HG03045 (cell line): ENCODE measurements around the gene EEF2K.
"Not testable (repeated sequence)": the region's sequence is repeated elsewhere in the genome, so short reads cannot be mapped to it uniquely, and the experiment has no call there.

Source experiments
- ATAC-seq: cut with Tn5 transposase; IDR thresholded peaks from one replicate; pipeline ENCODE4 v1.9.1; 2021; ENCODE audit warnings: mild to moderate bottlenecking, moderate library complexity; ENCODE audit not compliant: unreplicated experiment

EEF2K gene

DNA sequence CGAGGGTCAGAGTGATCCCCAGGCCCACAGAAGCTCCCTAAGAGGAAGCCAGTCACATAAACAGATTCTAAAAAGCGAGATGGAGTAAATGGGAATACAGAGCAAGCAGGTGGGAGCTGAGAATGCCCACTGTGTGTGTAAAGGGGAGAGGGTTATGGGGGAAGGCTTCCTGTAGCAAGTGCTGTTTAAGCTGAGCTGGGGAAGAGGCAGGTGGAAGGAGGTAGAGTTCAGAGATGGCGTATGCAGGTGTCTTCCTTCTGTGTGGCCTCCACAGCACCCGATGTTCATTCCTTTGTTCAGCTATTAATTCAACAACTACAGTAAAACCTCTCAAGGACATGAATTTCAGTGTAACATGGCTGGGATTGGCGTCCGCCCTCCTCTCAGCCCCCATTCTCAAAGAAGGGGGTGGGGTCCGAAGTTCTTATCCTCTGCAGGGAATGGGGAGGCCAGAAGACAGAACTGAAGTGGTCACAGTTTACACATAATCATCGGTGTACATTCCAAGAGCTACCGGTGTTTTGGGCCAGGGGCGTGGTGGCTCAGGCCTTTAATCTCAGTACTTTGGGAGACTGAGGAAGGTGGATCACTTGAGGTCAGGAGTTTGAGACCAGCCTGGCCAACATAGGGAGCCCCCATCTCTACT, 1.8 kb downstream of the EEF2K start:
- no peak for ATAC-seq

- ATAC-seq: no peak
Measured at GRCh38 chr16:22210285-22210684, 4.2 kb downstream of the EEF2K start.

- ATAC-seq: no peak
Measured at GRCh38 chr16:22210854-22211253, 4.8 kb downstream of the EEF2K start.

DNA sequence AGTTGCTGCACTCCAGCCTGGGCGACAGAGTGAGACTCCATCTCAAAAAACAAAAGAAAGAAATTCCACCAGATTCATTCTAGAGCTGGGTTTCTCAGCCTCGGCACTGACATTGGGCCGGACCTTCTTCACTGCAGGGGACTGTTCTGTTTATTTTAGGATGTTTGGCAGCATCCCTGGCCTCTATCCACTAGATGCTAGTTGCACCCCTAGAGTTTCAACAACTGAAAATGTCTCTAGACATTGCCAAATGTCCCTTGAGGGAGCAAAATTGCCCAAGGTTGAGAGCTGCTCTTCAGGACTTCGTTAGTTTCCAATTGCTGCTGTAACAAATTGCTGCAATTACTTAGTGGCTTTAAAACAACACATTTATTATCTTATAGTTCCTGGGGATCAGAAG, 7.2 kb downstream of the EEF2K start:
- ATAC-seq: no peak

- ATAC-seq: no peak
Measured at GRCh38 chr16:22213801-22214200, 7.7 kb downstream of the EEF2K start.

DNA sequence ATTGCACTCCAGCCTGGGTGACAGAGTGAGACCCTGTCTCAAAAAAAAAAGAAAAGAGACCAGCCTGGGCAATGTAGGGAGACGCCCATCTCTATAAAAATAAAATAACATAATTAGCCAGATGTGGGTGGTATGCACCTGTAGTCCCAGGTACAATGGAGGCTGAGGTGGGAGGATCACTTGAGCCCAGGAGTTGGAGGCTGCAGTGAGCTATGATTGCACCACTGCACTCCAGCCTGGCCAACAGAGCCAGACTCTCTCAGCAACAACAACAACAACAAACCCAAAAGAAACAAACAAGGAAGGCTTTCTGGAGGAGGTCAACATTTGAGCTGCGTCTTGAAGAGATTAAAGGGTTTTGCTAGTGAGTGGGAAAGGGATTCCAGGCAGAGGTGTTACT, 8.3 kb downstream of the EEF2K start:
- no peak for ATAC-seq

DNA sequence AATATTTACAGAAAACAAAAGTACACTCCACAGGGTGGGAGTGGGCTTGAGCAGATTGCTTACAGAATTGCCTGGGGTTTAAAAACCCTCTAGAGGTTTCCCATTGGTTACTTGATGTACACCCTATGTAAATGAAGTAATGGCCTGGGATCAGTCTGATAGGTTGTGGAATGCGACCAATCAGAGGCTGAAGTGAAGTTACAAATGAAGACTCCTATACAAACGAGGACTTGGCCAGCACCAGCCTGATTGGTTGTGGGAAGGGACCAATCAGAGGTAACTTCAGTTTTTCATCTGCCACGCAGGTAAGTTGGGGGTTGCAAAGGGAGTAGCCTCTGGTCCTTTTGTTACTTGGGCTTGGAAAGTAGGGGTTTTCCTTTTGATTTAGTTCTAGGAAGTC, 8.8 kb downstream of the EEF2K start:
- ATAC-seq: no peak

DNA sequence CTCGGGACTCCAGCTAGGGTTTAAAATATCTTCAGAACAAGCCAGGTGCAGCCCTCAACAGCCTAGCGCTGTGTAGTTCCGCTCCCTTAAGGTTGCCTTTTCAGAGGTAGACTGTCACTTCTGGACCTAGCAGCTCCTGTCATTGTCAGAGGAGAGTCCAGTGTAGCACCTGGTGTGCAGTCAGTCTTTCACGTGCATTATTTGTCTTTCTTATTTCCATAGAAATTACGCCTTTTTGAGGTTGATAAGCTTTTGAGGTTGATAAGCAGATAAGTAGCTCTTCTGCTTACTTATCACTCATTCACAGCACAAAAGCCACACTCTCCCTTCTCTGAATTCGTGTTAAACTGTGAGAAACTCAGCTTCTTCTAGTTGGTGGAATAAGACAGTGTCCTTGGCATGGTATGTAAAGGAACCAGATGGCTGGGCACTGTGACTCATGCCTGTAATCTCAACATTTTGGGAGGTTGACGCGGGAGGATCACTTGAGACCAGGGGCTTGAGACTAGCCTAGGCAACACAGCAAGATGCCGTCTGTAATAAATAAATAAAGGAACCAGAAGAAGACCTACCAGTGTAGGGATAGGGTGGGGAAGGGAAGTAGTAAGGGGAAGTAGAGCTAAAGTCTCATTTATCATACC, 10.2 kb downstream of the EEF2K start:
- no peak for ATAC-seq

GRCh38 chr16:22216832-22217225, 10.8 kb downstream of the EEF2K start:
- ATAC-seq: not testable (repeated sequence)

GRCh38 chr16:22217890-22218730, 12.0 kb downstream of the EEF2K start:
- ATAC-seq: peak; percentile 76

- no peak for ATAC-seq
Measured at GRCh38 chr16:22219389-22220068, 13.5 kb downstream of the EEF2K start.

DNA sequence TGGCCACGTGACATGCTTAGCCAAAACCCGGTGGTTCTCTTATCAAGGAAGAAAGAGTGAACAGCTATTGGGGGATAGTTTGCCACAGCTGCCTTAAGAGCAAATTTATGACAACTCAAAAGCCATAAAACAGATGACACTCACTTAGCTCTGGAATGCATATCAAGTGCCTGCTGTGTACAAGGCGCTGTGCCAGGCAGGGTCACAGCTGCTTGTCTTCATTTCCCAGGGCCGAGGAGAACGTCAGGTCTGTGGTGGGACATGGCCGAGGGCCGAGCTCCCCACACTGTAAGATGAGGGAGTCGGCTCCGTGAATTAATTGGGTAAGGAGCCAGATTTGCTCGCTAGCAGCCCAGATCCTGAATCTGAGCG, 14.0 kb downstream of the EEF2K start:
- no peak for ATAC-seq

GRCh38 chr16:22220714-22221113, 14.6 kb downstream of the EEF2K start:
- ATAC-seq: no peak

DNA sequence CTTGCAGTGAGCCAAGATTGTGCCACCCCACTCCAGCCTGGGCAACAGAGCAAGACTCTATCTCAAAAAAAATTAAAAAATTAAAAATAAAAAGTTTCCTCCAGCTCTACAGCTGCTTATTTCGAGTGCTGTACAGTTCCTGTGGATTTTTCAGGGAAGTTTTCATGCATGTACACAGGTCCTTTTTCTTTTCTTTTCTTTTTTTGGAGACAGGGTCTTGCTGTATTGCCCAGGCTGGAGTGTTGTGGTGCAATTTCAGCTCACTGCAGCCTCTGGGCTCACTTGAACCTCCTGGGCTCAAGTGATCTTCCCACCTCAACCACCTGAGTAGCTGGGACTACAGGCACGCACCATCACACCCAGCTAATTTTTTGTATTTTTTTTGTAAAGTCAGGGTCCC, 15.9 kb downstream of the EEF2K start:
- ATAC-seq: no peak

DNA sequence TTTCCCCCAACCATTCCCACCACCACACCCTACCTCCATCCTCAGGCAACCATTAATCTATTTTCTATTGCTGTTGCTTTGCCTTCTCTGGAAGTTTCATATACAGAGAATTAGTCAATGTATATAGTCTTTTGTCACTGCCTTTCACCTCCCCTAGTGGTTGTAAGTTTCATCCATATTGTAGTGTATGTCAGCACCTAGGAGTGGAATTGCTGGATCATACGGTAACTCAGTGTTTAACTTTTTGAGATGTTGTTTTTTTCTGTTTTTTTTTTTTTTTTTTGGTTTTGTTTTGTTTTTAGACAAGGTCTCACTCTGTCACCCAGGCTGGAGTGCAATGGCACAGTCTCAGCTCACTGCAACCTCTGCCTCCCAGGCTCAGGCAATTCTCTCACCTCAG, 16.9 kb downstream of the EEF2K start:
- ATAC-seq: no peak

DNA sequence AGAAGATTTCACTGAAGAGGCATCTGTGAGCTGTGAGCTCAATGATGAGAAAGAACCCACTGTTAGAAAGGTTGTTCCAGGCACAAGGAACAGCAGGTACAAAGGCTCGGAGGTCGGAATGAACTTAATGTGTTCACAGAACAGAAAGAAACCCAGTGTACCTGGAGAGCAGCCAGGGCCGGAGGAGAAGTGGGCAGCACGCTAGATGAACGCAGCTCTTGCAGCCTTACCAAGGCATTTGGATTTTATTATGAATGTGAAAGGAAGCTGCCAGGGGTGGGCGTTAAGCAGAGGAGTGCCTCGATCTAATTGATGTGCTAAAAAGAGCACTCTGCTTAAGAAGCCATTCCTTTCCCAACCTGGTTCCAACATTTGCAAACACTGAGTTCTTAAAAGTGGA, 19.0 kb downstream of the EEF2K start:
- no peak for ATAC-seq

DNA sequence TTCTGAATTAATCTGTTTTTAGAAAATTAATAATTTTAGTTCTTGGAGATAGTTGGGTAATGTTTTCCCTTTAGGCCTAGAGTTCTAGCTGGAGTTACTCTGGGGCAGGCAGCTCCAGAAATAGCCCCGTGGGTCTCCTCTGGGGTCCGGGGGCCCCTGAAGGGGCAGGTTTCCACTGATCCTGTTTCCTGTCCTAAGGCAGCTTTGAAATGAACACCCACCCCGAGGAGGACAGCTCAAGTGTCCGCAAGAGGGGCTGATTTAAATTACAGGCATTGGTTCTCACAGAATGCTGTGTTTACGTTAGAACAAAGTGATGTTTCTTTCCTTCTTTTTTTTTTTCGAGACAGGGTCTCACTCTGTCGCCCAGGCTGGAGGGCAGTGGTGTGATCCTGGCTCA, 23.8 kb downstream of the EEF2K start:
- ATAC-seq: no peak

- no peak for ATAC-seq
Measured at GRCh38 chr16:22232277-22233036, 26.4 kb downstream of the EEF2K start.

DNA sequence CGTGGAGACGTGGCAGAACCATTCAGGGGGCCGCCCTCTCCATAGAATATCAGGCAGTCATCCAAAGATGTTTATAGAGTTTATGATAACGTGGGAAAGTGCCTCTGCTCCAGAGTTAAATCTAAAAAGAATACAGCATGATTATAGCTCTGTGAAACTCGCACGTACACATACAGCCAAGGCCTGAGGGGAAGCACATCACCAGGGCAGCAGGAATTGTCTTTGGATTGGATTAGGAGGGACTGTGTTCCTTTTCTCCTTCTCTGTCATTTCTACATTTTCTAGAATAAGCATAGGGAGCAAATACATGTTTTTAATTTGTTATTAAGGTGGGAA, 26.9 kb downstream of the EEF2K start:
- no peak for ATAC-seq

DNA sequence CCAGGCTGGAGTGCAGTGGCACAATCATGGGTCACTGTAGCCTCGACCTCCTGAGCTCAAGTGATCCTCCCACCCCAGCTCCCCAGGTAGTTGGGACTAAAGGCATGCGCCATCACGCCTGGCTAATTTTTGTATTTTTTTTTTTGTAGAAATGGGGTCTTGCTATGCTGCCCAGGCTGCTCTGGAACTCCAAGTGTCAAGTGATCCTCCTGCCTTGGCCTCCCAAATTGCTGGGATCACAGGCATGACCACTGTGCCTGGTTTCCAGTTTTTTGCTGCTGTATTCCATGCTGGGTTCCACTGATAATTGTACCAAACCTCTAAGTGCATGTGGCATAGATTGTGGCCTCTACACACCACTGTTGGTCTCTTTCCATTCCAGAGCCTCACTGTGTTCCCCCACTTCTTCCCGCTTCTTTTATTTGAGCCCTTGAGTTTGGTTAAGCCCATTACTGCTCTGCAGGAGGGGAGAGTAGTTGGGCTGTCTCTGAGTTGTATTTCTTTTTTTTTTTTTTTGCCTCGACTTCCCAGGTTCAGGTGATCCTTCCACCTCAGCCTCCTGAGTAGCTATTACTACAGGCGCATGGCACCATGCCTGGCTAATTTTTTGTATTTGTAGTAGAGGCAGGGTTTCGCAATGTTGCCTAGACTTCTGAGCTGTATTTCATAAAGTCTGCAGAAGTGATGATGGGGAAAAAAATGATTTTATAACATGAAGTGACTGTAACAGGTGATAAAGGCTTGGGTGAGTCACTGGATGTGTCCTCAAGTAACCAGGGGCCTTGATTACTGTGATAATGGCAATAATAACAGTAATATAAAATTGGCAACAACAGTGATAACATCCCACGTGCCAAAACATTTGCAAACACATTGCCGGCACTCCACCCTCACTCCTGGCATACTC, 30.0 kb downstream of the EEF2K start:
- no peak for ATAC-seq
